Frontal cortex (tissue), 4 donors: Measurements from ENCODE around the gene OTOP2. TPM values are rescaled to one million over a fixed set of nuclear protein-coding genes. Genes with fewer than 3 reads are reported as not detected.
"Not testable (repeated sequence)": the region's sequence is repeated elsewhere in the genome, so short reads cannot be mapped to it uniquely, and the experiment has no call there.

Source experiments
- DNase-seq, 2 donors: peaks; one replicate each; pipeline ENCODE4 v3.0.0; 2012; ENCODE audit warnings: low spot score in 2 of 2
- FAIRE-seq: peaks from 2 replicates; lab custom pipeline; 2012; peaks lifted over from hg19 to GRCh38; lab: Jason Lieb, UNC
- total RNA-seq: library from RNA; depleted of rRNA; stranded (reverse); fragments of >200 nt; gene quantifications from one replicate; pipeline ENCODE4 v1.2.3, GENCODE V29; 2014
- donor health status: control.
- donor health status: control.
- donor health status: control.

Gene OTOP2
- total RNA-seq, 1 donor from 2014 or later, result not detected

DNA sequence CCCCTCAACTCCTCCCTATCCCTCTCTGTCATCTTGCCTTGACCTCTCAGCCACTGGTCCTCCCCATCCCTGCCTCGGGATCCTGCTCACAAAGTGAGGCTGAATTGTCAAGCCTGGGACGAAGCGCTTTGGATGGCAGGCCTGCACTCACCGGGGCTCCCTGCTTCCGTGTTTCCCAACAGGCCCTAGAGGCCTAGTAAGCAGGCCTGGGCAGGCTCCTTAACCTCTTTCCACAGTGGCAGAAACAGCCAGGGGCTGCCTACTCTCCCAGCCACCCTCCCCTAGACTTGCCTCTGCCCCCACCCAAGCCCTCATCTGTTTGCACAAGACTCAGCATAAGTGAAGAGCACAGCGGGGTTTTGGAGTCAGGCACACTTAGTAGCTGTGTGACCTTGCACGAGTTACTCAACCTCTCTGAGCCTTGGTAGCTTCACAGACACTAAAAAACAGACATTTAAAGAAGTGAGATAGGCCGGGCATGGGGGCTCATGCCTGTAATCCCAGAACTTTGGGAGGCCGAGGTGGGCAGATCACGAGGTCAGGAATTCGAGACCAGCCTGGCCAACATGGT, 25.6 kb upstream of the OTOP2 start:
- no peak for FAIRE-seq
- DNase-seq, result no peak

DNA sequence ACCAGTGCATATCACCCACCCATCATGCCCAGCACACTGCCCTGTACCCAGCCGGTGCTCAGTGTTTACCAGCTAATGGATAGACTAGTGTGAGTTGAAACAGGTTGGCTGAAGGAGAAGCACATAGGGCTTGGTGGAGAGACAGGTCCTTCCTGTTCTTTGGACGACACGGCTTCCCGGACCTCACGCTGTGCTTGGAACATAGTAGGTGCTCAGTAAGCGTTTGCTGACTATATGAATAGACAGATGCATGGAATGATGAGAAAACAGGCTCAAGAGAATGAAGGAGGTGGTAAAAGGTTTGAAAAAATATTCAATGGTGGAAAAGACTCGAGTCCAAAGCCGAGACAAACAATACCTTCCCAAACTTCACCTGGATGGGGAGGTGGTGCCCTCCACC, 23.9 kb upstream of the OTOP2 start:
- DNase-seq (no peak), FAIRE-seq (no peak)

DNA sequence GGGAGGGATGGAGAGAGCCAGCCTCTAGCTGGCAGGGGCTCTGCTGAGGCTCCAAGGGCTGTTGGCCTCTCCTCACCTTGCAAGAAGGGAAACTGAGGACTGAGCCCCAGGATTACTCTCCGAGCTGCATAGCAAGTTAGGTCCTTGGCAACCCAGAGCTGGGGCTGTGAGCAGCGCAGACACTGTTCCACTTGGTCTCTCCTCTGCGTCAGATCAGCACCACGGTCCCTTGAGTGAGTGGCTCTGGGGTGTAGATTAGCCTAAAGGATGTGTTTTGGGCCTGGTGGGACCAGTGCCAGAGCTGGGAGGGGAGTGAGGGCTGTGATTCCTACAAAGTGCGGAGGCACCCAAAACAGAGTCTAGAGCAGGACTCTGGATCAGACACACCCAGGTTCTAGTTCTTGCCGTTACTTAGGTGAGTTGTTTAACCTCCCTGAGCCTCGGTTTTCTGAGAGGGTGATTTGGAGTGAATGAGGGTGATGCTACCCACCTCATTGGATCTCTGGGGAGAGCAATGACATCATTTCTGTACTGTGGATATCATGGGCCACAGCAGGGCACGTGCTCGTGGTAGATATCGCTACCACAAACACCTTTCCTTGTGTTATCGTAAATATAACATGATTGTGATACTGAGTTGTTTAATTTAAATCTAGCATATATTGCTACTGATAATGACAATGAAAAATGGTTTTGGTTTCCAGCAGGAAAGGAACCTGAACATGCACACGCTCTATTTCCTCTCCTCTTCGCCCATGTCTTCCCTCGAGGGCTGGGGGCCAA, 22.5 kb upstream of the OTOP2 start:
- FAIRE-seq, result no peak
- no peak for DNase-seq

DNA sequence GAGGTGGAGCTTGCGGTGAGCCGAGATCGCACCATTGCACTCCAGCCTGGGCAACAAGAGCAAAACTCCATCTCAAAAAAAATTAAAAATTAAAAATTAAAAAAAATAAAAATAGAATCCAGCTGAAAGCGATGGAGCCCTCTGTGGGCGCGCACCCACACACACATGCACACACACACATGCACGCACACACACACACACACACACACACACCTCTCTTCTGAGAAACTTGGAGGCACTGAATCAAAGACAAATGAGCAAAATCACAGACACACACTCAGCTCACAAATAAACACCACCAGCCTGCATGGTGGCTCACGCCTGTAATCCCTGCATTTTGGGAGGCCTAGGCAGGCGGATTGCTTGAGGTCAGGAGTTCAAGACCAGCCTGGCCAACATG, 21.0 kb upstream of the OTOP2 start:
- FAIRE-seq, result no peak
- no peak for DNase-seq

DNA sequence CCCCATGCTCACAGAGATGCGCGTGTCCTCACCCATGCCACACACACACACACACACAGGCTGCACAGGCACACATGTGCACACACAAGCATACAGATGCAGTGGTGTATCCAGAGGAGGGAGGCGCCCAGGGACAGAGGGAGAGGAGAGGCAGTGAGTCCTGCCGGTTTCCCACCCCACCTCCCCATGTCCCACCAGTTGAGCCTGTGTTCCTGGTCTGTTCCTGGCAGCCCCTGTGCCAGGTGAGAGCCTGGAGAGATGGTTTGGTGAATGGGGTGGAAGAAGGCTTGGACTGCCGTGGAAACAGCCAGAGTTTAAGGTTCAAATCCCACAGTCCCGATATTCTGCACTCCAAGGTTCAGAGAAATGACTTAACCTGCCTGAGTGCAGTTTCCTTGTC, 20.4 kb upstream of the OTOP2 start:
- no peak for FAIRE-seq

DNA sequence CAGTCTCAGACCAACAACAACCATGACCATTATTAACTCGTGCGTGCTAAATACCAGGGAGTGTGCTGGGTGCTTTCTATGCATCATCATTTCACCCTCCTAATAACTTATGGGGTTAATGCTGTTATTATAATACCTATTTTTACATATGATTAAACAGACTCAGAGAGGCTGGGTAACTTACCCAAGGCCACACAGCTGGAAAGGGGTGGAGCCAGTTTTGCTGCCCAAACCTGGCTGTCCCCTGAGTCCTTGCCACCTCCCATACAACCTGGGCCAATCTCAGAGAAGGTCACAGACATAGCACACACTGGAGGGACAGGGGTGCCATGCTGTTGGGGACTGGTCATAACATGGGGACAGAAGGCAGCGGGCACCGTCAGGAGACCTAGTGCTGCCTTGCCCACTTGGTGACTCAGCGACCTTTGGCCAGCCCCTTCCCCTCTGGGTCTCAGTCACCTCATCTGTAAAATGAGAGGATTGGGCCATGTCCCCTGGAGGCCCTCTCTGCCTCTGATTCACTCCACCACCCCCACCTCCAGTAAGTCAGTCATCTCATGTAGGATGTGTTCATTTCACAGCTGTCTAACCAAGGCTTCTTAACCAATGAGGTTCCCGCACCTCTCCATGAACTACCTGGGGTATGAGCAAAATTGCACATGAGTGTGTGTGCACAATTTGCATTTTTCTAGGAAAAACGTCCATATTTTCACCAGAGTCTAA, 19.2 kb upstream of the OTOP2 start:
- no peak for FAIRE-seq
- no peak for DNase-seq

More for the DNA sequence above, 20.4 kb upstream of the OTOP2 start:
- DNase-seq, result no peak

DNA sequence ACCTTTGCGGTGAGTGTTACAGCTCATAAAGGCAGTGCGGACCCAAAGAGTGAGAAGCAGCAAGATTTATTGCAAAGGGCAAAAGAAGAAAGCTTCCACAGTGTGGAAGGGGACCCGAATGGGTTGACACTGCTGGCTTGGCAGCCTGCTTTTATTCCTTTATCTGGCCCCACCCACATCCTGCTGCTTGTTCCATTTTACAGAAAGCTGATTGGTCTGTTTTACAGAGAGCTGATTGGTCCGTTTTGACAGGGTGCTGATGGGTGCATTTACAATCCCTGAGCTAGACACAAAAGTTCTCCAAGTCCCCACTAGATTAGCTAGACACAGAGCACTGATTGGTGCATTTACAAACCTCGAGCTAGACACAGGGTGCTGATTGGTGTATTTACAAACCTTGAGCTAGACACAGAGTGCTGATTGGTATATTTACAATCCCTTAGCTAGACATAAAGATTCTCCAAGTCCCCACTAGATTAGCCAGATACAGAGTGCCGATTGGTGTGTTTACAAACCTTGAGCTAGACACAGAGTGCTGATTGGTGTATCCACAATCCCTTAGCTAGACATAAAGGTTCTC, 17.8 kb upstream of the OTOP2 start:
- FAIRE-seq, DNase-seq: not testable (repeated sequence)

DNA sequence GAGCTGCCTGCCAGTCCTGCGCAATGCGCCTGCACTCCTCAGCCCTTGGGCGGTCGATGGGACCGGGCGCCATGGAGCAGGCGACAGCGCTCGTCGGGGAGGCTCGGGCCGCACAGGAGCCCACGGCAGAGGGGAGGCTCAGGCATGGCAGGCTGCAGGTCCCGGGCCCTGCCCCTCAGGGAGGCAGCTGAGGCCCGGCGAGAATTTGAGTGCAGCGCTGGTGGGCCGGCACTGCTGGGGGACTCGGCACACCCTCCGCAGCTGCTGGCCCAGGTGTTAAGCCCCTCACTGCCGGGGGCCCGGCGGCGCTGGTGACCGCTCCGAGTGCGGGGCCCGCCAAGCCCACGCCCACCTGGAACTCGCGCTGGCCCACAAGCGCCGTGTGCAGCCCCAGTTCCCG, 17.1 kb upstream of the OTOP2 start:
- FAIRE-seq (no peak), DNase-seq (no peak)

DNA sequence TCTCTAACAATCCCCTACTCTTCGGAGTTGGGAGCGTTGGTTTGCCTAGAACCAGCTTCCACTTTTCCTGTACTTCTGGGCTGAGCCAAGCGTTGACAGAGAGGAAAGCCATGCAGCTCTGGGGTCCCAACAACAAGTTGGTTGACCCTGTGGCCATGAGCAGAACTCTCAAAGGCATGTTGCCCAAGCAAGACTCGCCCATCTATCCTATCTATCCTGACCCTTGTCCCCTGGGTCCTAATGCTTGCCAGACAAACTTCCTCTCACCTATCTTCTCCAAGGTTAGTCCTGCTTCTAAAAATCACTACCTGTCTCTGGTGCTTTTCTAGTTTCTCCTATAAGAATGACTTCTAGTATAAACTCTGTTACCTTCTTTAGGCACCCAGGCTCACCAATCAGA, 15.0 kb upstream of the OTOP2 start:
- FAIRE-seq, DNase-seq: not testable (repeated sequence)

DNA sequence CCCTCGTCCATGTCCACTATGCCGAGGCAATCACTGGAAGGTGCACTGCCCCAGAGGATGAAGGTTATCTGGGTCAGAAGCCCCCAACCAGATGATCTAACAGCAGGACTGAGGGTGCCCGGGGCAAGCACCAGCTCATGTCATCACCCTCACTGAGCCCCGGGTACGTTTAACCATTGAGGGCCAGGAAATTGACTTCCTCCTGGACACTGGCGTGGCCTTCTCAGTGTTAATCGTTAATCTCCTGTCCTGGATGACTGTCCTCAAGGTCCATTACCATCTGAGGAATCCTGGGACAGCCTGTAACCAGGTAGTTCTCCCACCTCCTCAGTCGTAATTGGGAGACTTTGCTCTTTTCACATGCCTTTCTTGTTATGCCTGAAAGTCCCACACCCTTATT, 12.7 kb upstream of the OTOP2 start:
- not testable (repeated sequence) for DNase-seq, FAIRE-seq

DNA sequence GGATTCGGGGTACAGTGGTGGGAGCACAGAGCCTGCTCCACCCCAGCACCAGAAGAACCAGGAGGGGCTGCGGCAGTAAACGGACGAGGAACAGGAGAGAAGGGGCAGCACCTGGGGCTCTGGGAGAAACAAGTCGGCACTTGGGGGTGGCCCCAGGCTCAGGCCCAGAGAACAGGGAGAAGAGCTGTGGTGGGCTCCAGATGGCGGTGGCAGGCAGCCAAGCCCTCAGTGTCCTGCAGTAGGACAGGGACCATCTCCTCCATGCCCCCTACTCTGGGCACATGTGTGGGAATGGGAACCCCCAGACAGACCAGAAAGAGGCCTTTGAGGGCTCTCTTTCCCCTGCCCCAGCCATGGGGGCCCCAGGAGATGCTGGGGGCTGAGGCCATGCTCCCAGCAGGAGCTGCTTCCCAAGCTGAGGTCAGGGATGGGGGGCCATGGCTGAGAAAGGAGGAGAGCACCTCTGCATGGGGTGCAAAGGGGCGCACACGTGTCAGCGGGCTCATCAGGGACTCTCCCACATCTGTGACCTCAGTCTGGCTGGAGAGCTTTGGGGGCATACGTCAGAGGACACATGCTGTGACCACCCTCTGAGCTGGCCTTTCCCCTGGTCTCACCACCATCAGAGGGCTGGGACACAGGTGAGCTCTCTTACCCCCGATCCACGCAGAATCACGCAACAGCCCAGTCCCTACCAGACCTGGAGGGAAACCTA, 7.8 kb upstream of the OTOP2 start:
- no peak for DNase-seq
- FAIRE-seq, result no peak

DNA sequence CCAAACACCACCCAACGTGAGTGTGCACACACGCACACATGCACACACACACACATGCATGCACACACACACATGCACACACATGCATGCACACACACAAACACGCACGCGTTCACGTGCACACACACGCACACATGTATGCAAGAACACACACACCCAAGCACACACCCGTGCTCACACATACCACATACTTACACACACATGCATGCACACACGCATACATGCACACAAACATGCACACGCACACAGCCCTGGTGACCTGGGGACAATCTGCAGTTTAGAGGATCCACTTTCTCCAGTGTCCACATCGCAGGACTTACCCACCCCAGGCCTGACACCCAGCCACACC, 7.2 kb upstream of the OTOP2 start:
- no peak for FAIRE-seq

DNA sequence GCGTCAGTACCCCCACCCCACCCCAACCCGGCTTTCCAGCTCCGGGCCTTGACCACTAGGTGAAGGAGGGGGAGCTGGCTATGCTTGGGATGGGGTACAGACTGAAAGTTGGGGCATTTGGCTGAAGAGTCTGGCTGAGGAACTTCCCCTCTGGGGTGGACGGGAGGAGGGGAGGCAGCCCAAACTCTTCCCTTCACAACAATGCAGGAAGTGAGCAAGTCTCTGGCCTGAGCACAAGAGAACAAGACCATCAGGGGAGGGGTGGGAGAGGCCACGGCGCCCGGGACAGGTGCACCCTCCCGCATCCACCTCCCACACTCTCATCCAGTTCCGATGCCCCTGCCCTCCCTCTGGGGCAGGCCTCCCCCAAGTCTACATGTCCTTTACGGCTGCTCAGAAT, 6.6 kb upstream of the OTOP2 start:
- DNase-seq (no peak), FAIRE-seq (no peak)

More for the DNA sequence above, 7.2 kb upstream of the OTOP2 start:
- no peak for DNase-seq

DNA sequence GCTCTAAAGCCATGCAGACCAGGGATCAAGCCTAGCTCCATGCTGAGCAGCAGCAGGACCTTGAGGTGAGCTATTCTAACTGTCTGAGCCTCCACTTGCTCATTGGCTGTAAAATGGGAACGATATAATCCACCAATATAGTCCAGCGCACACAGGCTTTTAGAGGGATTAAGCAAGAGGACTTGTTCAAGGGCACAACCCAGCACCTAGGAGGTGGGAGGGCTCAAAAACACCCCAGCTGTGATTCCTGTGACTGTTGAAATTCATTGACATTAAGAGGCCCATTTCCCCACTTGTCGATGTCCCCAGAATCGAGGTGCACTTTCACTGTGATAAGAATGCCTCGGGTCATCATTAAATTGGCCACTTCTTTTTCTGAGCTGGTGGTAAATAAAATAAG, 5.2 kb upstream of the OTOP2 start:
- no peak for DNase-seq
- FAIRE-seq, result no peak

DNA sequence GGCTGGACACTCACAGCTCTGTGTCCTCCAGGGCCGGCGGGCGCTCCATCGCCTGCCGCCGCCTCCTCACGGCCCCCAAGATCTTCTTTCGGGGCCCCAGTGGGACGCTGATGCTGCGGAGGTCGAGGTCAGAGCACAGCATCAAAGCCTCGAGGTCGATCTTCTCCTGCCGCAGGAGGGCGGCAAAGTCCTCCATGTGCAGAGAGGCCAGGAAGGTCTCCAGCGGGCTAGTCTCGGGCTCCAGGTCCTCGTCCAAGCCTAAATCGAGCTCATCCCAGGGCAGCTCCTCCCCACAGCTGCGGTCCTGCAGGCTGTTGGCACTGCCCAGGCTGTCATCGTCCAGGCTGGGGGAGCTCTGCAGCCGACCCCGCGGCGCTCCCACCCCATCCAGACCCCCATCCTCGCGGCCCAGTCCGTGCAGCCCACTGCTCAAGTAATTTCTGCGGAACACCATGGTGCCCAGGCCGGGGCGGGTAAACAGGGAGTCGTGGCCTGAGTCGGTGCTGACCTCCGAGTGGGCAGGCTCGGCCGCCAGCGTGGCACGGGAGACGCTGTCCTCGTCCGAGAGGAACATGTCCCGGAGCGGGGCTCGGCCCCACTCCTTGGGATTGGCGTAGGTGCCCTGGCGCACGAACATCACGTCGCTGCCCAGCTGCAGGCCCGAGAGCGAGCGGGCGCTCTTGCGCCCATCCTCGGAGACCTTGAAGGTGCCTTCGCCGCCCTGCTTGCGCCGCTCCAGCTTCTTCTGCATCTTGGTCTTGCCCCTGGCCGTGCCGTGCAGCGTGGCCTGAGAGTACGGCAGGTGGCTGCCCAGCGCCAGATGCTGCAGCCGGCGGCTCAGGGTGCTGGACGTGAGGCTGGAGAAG, 4.4 kb upstream of the OTOP2 start:
- DNase-seq (no peak), FAIRE-seq (no peak)

DNA sequence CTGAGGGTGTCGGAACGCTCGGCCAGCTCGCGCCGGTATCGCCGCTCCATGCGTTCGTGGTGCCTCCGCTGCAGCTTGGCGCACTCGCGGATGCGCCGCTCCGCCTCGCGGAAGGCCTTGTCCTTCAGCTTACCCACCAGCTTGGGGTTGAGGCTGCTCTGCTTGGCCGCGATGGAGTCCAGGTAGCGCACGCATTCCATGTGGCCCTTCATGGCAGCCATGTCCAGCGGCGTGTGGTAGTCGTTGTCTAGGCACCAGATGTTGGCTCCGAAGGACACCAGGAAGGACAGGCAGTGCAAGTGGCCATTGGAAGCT, 3.8 kb upstream of the OTOP2 start:
- FAIRE-seq, result no peak
- DNase-seq, result no peak

DNA sequence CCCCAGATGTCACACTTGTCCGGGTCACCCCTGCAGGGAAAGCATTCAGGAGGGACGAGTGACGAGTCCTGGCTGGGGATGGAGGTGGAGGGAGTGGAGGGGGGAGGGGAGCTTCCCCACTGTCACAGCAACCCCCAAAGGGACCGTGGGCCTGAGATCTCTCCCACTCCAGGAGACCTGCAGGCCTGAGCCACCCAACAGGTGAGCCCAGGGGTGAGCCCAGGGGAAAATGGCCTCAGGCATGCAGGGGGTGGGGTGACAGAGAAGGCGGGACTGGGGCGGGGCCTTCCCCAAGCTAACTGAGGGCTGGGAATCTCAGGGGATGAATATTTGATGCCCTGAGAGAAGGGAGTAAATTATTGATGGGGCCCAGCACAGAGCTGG, 3.4 kb upstream of the OTOP2 start:
- DNase-seq (no peak), FAIRE-seq (no peak)

DNA sequence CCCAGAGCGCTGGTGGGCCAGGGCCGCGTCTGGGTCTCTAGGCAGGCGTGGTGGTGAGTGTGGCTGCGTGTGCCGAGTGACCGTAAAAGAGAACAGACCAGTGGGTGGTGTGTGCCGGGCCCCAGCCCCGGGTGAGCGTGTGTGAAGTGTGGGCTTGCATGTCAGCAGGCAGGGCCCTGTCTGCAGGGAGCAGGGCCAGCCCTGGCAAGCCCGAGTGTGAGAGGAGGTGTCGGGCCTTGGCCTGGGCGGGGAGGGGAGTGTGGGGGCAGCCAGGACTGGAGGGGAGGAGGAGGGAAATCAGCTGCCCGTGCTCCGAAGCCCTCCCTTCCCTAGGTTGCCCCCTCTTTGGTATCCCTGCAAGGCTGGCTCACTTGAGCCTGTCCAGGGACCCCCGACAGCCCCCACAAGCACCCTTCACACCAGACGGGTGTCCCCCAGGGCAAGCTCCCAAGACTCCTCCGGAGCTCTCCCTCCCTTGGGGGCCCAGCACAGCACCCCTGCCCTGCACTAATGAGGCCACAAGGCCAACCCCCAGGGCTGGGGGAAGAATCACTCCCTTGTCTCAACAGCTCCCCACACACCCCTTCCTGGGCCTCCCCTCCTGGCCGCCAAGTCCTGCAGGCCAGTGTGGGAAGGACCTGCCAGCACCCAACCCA, 2.9 kb upstream of the OTOP2 start:
- FAIRE-seq, result no peak
- DNase-seq, result no peak

DNA sequence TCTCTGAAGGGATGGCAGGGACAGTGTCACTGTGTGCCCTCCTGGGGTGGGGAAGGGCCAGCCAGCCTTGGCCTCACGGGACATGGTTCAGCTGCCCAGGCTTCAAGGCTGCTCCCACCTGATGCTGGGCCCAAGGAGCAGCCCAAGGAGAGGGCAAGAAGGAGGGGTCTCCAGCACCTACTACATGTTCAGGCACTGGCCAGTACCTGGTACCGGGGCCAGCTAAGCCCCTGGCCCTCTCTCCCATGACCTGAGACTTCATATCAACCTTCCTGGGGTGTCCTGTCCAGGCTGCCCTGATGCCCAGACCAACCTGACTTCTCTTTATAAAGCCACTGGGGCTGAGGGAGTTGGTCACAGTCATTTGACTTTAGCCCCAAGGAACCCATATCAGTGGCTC, 2.3 kb upstream of the OTOP2 start:
- FAIRE-seq (no peak), DNase-seq (no peak)
